Measurements from ENCODE around the gene ZNF518A. TPM values are rescaled to one million over a fixed set of nuclear protein-coding genes. Genes with fewer than 3 reads are reported as not detected.

Gene ZNF518A
- total and polyA plus RNA-seq, 2 of the 13 experiments (the other 11 are each of a cell fraction or from before 2014, with no cell fraction given) = 21.7 to 37.1 TPM

DNA sequence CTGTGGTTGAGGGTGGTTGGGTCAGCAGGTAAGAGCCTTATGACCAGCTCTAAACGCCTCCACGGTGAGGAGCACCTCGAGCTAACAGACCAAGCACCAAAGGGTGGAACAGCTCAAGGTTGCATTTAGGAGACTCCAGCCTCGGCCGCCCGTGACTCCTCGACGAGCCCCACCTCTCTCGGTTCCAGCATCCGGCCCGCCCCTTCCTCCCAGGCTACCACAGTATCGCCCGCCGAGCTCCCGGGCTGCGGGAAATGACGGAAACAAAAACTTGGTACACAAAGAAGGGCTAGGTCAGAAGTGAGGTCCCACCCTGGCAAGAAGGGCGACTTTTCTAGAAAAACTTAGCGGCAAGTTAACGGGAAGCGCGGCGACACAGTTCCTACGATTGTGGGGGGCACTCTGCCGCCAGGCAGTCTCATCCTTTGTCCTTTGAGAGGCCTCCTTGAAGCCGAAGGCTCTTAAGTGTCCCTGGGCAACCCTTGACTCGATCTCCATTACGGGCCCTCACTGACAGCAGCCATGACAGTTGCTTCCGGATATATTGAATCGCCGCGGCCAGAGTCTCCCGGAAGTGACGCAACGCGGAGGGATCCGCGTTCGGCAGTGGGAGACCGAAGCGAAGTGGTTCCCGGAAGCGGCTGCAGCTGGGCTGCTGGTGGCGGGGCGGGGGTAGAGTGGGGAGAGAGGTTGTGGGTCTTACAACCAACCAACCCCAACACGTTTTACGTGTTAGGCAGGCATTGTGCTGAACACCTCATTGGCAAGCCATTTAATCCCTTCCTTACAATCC is 40.2 kb upstream of the ZNF518A start (continued):
- TF ChIP-seq NFKBIZ (CRISPR knock-in tag; IDR thresholded peaks at IDR 0.05) (0 out of 2 replicates have a peak, but pooled peaks have one; percentile 68), ZNF446 (CRISPR knock-in tag; IDR thresholded peaks at IDR 0.05) (peak; percentile 26; the same call in 1 of the 2 replicates), SP1 (IDR thresholded peaks at IDR 0.05) (no peak), SP1 (CRISPR knock-in tag; IDR thresholded peaks at IDR 0.05) (peak; percentile 56; the same call in 1 of the 2 replicates), ZFP90 (CRISPR knock-in tag; IDR thresholded peaks at IDR 0.05; ENCODE audit: borderline replicate concordance) (peak; percentile 36; the same call in 1 of the 2 replicates), HOXD1 (CRISPR knock-in tag; IDR thresholded peaks at IDR 0.05) (no peak), XRCC5 (optimal IDR thresholded peaks at IDR 0.05; ENCODE audit: low read length) (peak; percentile 82), ZNF772 (CRISPR knock-in tag; IDR thresholded peaks at IDR 0.05) (peak; percentile 92; the same call in 1 of the 2 replicates), ZNF3 (CRISPR knock-in tag; IDR thresholded peaks at IDR 0.05) (0 out of 2 replicates have a peak, but pooled peaks have one; percentile 39), HES4 (CRISPR knock-in tag; IDR thresholded peaks at IDR 0.05; ENCODE audit: borderline replicate concordance) (peak; percentile 60), ZNF792 (CRISPR knock-in tag; IDR thresholded peaks at IDR 0.05) (no peak), YY1 (IDR thresholded peaks at IDR 0.05; ENCODE audit: insufficient read depth, insufficient replicate concordance, low read depth, low read length) (peak; percentile 95), CENPT (CRISPR knock-in tag; IDR thresholded peaks at IDR 0.05; ENCODE audit: low read depth) (no peak), ZNF761 (CRISPR knock-in tag; conservative IDR thresholded peaks at IDR 0.05) (peak; percentile 83; the same call in 1 of the 2 replicates), MED1 (CRISPR knock-in tag; IDR thresholded peaks at IDR 0.05) (peak; percentile 80), ZNF468 (CRISPR knock-in tag; IDR thresholded peaks at IDR 0.05) (no peak), TOPORS (CRISPR knock-in tag; IDR thresholded peaks at IDR 0.05) (no peak), SPEN (CRISPR knock-in tag; IDR thresholded peaks at IDR 0.05; ENCODE audit: low read depth) (peak; percentile 81), TRIM24 (CRISPR knock-in tag; IDR thresholded peaks at IDR 0.05) (no peak), ZC3H4 (CRISPR knock-in tag; IDR thresholded peaks at IDR 0.05; ENCODE audit: borderline replicate concordance) (peak; percentile 44; the same call in 1 of the 2 replicates), GFI1 (CRISPR knock-in tag; IDR thresholded peaks at IDR 0.05; ENCODE audit: borderline replicate concordance) (0 out of 2 replicates have a peak, but pooled peaks have one; percentile 19), ZNF644 (CRISPR knock-in tag; IDR thresholded peaks at IDR 0.05; ENCODE audit: low read depth) (peak; percentile 78), KLF15 (CRISPR knock-in tag; IDR thresholded peaks at IDR 0.05; ENCODE audit: borderline replicate concordance) (0 out of 2 replicates have a peak, but pooled peaks have one; percentile 27), PHF20 (CRISPR knock-in tag; IDR thresholded peaks at IDR 0.05) (peak; percentile 96)
- TF ChIP-seq, protein P1, sequence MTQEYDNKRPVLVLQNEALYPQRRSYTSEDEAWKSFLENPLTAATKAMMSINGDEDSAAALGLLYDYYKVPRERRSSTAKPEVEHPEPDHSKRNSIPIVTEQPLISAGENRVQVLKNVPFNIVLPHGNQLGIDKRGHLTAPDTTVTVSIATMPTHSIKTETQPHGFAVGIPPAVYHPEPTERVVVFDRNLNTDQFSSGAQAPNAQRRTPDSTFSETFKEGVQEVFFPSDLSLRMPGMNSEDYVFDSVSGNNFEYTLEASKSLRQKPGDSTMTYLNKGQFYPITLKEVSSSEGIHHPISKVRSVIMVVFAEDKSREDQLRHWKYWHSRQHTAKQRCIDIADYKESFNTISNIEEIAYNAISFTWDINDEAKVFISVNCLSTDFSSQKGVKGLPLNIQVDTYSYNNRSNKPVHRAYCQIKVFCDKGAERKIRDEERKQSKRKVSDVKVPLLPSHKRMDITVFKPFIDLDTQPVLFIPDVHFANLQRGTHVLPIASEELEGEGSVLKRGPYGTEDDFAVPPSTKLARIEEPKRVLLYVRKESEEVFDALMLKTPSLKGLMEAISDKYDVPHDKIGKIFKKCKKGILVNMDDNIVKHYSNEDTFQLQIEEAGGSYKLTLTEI (CRISPR knock-in tag; conservative IDR thresholded peaks at IDR 0.05) = no peak
- TF ChIP-seq, protein P2, sequence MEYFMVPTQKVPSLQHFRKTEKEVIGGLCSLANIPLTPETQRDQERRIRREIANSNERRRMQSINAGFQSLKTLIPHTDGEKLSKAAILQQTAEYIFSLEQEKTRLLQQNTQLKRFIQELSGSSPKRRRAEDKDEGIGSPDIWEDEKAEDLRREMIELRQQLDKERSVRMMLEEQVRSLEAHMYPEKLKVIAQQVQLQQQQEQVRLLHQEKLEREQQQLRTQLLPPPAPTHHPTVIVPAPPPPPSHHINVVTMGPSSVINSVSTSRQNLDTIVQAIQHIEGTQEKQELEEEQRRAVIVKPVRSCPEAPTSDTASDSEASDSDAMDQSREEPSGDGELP (IDR thresholded peaks at IDR 0.05; ENCODE audit: borderline replicate concordance, low read depth) = peak; percentile 80
- TF ChIP-seq, protein P3, sequence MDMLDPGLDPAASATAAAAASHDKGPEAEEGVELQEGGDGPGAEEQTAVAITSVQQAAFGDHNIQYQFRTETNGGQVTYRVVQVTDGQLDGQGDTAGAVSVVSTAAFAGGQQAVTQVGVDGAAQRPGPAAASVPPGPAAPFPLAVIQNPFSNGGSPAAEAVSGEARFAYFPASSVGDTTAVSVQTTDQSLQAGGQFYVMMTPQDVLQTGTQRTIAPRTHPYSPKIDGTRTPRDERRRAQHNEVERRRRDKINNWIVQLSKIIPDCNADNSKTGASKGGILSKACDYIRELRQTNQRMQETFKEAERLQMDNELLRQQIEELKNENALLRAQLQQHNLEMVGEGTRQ (IDR thresholded peaks at IDR 0.05; ENCODE audit: low read depth, low read length) = no peak
- TF ChIP-seq, protein P3 (CRISPR knock-in tag; IDR thresholded peaks at IDR 0.05; ENCODE audit: borderline replicate concordance) = peak; percentile 57; the same call in 1 of the 2 replicates
